ENCODE measurements around the gene PARP1.
A peak's percentile ranks its signal among the peaks of the same experiment; 100 is the strongest.
"Not testable (repeated sequence)": the region's sequence is repeated elsewhere in the genome, so short reads cannot be mapped to it uniquely, and the experiment has no call there.

Gene PARP1

DNA sequence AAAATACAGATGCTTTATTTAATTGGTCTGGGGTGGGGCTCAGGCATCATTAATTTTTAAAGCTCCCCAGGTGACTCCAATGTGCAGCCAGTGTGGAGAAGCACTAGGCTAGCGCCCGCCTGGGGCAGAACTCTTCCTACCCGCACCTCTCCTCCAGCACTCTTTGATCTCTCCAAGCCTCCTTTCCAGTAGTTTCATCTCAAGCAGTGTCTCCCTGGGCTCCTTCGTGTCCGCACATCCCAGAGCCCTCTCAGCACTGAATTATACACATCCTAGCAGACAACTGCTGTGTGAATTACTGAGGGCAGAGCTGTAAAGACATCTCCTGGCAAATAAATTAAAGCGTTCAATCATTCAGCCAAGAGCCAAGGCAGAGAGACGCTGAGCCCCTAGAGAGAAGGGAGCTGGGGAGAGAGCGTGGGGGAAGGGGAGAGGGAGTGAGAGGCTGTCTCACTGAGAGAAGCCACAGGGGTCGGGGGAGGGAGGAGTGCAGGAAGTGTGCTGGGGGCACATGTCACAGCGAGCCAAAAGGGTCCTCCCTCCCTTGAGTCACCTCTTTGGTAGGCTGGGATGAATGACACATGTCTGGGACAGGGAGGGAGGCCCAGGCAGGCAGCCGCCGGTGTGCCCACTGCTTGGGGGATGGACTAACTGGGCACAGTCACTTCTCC lies 21.0 kb upstream of the PARP1 start:
- DNase-seq, result no peak

DNA sequence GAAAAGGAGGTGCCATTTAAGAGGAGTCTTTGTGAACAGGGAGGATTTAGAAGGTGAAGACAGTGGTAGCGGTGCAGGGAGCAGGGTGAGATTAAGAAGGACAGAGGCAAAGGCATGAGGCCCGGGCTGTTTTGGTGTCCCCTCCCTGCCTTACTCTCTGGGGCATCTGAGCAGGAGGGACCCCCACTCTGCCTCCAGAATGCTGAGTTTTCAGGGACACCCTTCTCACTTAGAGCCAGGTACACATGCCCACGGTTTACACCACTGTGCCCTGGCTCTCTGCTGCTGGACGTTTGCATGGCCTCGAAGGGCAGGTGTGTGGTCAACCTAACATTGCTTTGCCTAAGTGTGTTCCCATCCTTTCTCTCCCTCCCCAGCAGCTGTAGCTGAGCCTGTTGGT lies 20.5 kb upstream of the PARP1 start:
- no peak for DNase-seq

DNA sequence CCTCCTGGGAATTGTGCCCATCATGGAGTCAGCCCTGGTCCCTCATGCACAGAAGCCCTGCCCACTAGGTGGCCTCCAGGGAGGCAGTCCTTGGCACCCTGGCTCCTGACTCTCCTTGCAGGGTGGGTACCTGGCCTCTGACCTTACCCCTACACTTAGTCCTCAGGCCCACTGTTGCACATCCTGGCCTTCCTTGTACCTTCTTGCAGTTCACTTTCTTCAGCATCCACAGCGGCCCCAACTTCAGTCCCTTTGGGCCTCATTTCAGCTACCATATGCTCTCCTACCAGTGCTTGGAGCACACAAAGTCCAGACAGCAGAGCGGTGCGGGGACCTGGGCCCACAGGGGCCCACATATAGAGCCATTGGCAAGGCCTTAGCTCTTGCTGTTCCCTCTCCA lies 19.2 kb upstream of the PARP1 start:
- no peak for DNase-seq

DNA sequence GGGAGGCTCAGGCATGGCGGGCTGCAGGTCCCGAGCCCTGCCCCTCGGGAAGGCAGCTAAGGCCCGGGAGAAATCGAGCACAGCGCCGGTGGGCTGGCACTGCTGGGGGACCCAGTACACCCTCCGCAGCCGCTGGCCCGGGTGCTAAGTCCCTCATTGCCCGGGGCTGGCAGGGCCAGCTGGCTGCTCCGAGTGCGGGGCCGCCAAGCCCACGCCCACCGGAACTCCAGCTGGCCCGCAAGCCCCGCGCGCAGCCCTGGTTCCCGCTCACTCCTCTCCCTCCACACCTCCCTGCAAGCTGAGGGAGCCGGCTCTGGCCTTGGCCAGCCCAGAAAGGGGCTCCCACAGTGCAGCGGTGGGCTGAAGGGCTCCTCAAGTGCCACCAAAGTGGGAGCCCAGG lies 18.5 kb upstream of the PARP1 start:
- not testable (repeated sequence) for DNase-seq

DNA sequence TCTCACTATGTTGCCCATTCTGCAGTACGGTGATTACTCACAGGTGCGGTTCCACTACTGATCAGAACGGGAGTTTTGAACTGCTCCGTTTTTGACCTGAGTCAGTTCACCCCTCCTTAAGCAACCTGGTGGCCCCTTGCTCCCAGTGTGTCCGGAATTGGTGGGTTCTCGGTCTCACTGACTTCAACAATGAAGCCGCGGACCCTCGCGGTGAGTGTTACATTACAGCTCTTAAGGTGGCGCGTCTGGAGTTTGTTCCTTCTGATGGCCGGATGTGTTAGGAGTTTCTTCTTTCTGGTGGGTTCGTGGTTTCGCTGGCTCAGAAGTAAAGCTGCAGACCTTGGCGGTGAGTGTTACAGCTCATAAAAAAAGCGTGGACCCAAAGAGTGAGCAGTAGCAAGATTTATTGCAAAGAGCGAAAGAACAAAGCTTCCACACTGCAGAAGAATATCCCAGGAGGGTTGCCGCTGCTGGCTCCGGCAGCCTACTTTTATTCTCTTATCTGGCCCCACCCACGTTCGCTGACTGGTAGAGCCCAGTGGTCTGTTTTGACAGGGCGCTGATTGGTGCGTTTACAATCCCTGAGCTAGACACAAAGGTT lies 17.6 kb upstream of the PARP1 start:
- peak in 1 of 2 experiments; percentile 11 for DNase-seq

DNA sequence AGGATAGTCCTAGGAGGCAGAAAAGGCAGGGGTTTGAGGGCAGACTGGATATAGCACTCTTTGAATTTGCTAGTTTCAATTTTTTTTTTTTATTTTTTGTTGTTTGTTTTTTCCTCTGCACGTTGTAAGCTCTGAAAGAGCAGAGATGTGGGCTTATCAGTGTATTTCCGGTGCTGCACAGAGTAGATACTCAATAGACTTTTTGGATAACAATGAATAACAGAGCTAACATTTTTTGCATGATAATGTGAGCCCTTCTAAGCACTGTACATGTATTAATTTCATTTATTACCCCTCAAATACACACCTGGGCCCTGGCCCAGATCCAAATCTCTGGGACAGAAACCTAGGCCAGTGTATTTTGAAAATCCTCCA lies 17.1 kb upstream of the PARP1 start:
- no peak for DNase-seq

DNA sequence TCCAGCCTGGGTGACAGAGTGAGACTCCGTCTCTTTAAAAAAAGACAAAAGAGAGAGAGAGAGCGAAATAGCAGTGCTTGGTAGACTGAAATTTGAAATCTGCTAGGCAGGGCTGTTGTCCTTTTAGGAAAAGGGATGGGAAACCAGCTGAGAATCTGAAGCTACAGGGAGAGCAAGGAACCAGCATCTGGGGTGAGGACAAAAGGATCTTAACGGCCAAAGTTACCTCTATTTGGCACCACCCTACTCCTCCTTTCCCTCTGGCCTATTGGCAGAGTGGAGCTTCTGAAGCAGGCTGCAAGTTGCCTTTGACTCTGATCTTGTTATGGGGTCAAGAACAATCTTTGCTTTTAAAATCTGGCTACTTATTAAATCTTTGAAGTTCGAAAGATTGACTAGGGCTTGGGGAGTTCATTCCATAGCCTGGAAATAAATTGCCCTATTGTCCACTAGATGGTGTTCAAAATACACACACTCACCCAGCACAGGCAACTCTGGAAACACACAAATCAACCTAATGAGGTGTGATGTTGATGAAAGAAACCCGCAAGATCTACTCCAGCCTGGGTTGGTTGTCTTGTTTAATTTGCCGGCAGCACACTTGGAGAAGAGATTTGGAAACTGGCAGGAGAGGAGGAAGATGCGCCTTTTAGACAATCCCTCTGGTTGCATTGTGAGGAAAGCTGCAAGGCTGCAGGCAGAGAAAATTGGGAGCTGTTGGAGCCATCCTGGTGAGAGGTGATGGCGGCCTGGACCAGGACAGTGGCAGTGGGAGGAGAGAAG lies 16.5 kb upstream of the PARP1 start:
- DNase-seq, result no peak

DNA sequence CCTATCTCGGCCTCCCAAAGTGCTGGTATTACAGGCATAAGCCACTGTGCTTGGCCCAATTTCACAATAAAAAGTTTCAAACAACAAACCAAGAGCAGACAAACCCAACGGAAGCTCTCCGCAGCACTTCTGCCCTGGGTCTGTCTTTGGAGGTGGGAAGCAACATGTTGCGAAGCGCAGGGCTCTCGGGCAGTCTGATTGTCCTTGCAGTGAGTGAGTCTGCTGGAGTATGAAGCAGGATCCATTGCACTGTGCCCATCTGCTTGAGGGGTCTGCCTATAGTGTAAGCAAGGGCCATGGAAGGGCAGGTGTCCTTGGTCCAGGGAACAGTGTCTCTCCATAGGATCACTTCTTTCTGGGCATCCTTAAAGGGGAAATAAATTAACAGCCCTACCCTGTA lies 14.6 kb upstream of the PARP1 start:
- no peak for DNase-seq

DNA sequence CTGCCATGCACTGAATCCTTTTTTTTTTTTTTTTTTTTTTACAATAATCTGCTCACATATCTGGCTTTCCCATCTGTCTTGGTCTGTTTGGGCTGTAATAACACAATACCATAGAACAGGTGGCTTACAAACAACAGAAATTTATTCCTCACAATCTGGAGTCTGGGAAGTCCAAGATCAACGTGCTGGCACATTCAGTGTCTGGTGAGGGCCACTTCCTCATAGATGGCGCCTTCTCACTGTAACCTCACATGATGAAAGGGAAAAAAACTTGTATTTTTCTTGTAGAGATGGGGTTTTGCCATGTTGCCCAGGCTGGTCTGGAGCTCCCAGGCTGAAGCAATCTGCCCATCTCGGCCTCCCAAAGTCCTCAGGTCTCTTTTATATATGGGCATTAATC lies 13.0 kb upstream of the PARP1 start:
- DNase-seq, result no peak

DNA sequence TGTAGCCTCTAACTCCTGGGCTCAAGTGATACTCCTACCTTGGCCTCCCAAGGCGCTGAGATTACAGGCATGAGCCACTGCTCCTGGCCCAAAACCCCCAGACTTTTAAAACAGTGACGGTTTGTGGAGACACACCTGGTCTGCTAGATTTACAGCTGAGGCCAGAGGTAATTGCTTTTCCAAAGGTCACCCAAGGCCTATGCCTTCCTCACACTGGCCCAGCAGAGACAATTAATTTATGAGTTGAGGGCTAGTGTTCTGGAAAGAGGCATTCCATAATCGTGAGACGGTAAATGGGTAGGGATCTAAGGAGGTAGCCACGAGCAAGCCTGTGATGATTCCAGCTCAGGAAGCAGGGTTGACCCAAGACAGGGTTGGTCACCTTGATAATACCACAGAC lies 12.4 kb upstream of the PARP1 start:
- no peak for DNase-seq

DNA sequence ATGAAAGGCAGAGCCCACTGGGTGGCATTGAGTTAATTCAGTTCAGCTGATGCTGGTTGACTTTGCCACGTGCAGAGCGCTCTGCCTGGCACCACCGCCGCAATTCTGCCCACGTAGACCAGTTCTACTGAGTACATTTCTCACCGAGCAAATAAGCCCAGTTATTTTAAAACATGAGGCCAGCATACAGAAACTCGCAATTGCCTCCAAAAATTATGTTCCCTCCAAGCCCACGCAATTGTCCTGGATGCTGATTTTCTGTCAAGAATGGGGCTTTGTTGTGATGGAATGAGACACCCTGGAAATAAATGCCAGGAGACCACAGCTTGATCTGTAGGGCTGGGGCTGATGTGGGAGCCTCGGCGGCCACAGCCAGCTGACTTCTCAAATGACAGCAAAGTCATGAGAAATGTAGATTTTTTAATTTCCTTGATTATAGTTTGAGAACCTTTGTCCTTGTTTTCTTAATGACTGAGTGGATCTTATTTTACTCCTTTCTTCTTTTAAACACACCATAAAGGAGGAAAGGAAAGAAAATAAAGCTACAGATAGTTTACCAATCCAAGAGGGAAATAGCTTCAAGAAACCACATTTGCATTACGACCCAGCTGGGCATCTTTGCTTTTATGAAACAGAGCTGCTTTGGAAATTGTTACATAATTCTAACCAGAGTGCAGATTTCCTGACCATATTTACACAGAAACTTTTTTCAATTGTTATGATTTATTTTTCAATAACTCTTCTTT lies 11.6 kb upstream of the PARP1 start:
- DNase-seq, result no peak

DNA sequence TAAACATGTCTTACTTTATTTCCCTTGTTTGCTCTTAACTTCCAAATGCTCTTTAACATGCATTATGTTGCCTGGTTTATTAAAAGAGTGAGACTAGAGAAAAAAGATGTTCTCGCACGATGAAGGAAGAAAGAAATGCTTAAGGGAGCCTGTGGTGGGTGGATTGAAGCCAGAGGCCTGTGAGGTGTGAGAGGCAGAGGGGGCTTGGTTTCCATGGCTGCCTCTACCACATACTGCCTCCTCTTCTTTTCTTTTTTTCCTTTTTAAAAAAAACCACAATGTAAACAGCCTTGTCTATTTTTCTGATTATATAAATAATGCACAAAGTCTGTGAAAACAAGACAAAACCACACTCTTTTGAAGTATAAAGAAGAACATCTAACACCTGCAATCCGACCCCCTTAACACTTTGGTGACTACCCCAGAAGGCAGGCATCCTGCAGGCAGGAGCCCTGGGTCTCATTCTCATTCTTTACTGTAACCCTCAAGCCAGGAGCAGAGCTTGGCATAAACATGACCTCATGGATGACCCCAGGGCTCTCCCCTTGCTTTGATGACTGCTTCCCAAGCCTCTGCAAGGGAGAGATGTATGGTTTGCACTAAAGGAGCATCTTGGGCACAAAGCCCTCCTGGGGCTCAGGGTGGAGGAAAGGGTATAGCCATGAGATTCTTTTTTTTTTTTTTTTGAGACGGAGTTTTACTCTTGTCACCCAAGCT lies 10.1 kb upstream of the PARP1 start:
- DNase-seq, result no peak

DNA sequence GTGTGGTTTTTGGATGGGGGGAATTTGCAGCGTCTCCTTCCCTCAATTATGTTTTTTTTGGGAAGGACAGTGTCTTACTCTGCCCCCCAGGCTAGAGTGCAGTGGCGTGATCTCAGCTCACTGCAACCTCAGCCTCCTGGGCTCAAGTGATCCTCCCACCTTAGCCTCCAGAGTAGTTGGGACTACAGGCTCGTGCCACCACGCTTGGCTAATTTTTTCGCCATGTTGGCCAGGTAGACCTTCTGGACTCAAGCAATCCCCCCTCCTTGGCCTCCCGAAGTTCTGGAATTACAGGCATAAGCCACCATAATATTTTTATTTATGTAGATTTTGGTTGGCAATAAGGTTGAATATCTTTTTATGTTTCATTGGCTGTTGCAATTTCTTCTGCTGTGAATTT lies 9.5 kb upstream of the PARP1 start:
- DNase-seq, result no peak

DNA sequence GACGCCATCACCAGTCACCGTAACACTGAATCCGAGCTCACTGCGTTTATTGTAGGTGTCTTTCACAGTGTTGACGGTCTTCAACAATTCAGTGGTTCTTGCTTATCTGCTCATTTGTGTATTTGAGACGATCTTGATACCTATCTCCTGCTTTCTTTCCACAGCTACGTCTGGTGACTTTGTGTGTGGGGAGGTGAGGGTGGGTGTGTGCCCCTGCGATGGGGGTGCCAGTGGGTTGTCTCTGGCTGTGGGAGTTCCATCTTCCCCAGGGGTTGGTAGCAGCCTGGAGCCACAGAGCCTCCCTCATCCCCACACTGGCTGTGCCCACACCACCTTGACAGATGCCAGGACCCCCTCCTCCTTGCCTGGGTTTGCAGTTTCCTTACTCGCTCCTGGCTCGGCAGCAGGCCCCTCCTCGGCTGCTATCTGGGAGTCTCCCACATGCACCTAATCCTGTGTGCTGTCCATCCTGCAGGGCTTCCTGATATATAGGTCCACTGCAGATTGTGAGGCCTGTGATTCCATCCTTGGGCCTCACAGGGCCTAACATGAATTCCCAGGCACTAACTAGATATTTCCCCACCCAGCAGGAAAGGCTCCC lies 6.3 kb upstream of the PARP1 start:
- DNase-seq, result no peak

DNA sequence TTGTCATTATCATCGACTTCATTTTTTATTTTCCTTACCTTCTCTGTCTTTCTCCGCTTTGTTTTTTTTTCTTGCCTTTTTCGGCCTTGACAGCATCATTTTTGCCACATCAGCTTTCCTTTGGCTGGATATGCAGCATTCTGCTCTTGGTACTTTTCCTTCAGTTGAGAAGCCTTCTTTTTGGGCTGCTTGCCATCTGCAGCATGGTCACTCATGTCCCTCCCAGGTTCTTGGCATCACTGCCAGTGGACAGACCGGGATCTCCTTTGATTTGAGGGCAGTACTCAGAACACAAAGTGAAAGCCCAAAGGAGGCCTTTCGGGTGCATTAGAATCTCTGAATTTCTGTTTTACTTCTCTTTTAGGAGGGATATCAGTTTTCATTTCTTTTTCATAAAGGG lies 3.7 kb upstream of the PARP1 start:
- DNase-seq, result no peak

DNA sequence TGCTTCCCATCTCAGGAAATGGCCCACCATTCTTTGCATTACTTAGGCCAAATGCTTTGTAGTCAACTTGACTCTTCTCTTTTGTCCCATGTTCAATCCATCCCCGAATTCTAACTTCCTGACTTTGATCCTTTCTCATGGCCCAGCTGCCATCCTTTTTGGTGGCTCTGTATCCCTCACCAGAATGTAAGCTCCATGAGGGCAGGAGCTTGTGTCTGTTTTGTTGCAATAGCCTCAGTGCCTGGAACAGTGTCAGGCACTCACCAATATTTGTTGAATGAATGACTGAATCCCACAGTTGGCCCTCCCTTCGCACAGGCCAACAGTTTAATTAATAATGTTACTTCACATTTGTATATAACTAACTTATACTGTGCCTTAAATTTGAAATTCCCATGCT lies 3.1 kb upstream of the PARP1 start:
- no peak for DNase-seq

DNA sequence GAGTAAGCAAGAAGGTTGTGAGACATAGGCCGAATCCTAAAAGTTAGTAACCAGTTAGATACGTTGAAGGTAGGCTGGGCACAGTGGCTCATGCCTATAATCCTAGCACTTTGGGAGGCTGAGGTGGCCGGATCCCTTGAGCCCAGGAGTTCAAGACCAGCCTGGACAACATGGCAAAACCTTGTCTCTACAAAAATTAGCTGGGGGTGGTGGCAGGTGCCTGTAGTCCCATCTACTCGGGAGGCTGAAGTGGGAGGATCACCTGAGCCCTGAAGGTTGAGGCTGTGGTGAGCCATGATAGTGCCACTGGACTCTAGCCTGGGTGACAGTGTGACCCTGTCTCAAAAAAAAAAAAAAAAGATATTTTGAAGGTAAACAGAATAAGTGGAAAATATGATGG lies 1.5 kb upstream of the PARP1 start:
- DNase-seq, result no peak

DNA sequence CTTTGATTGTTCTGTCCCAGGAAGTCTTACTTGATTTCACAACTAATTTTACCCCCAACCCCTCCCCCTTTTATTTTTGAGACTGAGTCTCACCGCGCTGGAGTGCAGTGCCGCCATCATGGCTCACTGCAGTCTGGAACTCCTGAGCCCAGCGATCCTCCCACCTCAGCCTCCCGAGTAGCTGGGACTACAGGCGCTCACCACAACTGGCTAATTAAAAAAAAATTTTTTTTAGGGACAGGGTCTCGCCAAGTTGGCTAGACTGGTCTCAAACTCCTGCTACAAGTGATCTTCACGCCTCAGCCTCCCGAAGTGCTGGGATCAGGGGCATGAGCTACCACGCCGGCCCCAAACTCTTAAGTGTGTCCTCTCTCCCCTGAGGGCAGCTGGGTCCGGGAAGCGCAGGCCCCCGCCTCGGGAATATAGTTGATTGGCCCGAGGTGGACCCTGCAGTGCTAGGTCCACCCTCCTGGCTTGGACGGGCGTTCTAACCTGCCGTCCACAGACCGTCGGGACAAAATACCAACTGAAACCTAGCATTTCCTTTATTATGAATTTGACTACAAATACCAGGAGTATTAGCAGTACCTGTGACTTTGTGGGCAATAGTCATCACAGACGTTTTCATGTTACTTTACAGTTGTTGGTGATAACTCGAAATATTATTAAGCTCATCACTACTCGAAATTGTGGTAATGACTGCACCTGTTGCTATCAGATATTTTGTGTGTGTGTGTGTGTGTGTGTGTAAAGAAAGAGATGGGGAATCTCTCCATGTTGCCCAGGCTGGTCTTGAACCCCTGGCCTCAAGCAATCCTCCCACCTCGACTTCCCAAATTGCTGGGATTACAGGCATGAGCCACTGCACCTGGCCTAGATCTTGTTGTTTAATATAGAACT lies 642 bp upstream of the PARP1 start:
- DNase-seq, result no peak

DNA sequence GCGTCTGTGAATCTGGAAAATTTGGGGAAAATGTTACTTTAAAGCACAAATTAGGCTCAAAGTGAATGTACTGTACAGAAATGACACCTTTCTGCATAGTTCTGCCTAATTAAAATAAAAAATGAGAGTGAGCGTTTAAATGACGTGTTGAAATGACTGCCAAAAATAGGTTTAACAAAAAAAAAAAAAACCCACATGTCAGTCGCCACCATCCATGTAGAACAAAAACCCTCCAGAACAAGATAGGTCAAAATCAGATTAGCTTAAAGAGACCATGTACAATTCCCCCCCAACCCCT lies 745 bp downstream of the PARP1 start:
- no peak for DNase-seq

DNA sequence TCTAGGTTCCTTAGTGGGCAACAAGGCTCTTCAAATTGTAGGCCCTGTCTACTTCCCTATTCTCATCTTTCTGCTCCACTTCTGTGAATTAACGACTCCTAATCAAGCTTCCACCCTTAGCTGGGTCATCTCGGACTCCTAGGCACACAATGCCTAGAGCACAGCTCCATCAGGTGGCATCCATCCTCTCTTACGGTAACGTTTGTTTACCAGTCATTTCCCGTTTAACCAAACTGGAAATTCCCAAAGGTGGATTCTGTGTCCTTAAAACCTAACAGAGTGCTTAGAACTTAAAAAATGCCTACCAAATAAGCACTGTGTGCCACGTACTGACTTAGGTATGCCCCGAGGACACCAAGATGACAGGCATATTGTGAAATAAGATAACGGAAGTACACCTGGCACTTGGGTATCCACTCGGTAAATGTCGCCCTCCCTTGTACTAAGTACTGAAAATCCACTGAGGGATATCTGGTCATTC lies 1.5 kb downstream of the PARP1 start:
- DNase-seq, result no peak

DNA sequence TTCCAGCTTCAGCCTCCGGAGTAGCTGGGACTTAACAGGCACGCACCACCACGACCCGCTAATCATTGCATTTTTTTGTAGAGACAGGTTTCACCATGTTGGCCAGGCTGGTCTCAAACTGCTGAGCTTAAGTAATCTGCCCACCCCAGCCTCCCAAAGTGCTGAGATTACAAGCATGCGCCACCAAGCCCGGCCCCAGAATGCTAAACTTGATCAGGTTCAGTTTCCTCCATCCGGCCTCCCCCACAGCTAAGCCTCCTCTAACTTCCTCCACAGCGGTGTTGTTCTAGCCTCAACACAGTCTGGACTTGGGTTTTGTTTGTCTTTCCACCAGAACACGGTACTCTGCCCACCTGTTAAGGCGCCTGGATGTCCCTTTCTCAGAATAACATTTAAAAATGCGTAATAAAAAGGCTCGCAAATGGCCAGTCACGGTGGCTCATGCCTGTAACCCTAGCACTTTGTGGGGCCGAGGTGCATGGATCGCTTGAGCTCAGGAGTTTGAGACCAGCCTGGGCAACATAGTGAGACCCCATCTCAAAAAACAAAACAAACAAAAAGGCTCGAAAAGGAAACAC lies 2.4 kb downstream of the PARP1 start:
- no peak for DNase-seq
